Sigmoid colon (tissue), 7 donors: Measurements from ENCODE around the gene CTSO. TPM values are rescaled to one million over a fixed set of nuclear protein-coding genes. Genes with fewer than 3 reads are reported as not detected.

Experiments used
- DNase-seq: peaks from one replicate; pipeline ENCODE4 v3.0.0-alpha.2; 2019
- H3K27ac ChIP-seq, 4 donors: fragments of 200-600 bp; sonication (generic); one replicate each; pipeline ENCODE4 v1.5.1; 2016 to 2019; ENCODE audit warnings: mild to moderate bottlenecking in 1 of 4
- H3K27me3 ChIP-seq, 3 donors: fragments of 200-600 bp; sonication (generic); one replicate each; pipeline ENCODE4 v1.5.1; 2019; ENCODE audit warnings: mild to moderate bottlenecking in 1 of 3
- H3K36me3 ChIP-seq, 4 donors: fragments of 200-600 bp; sonication (generic); one replicate each; pipeline ENCODE4 v1.5.1; 2016 to 2019
- H3K4me1 ChIP-seq, 4 donors: fragments of 200-600 bp; sonication (generic); one replicate each; pipeline ENCODE4 v1.5.1; 2017 to 2019
- H3K4me3 ChIP-seq, 4 donors: fragments of 200-600 bp; sonication (generic); one replicate each; pipeline ENCODE4 v1.5.1; 2017 to 2019; ENCODE audit warnings: mild to moderate bottlenecking in 2 of 4, moderate library complexity in 1 of 4
- H3K9me3 ChIP-seq, 4 donors: fragments of 200-600 bp in 3 of 4; sonication (generic) in 3 of 4; one replicate each; pipeline versions ENCODE4 v1.5.1 to v1.6.1; 2013 to 2019
- EP300 ChIP-seq, 4 donors: sonication (generic); formaldehyde crosslinking; IDR thresholded peaks; one replicate each; pipeline ENCODE4 v1.6.1; 2017; ENCODE audit warnings: antibody characterized with exemption in 4 of 4
- POLR2A ChIP-seq, 2 donors: fragments of 450-650 bp; IDR thresholded peaks; one replicate each; pipeline ENCODE4 v1.6.1; 2016; ENCODE audit warnings: antibody characterized with exemption in 2 of 2, mild to moderate bottlenecking in 2 of 2, moderate library complexity in 2 of 2
- POLR2AphosphoS5 ChIP-seq, 4 donors: sonication (generic); formaldehyde crosslinking; IDR thresholded peaks; one replicate each; pipeline ENCODE4 v1.6.1; 2017; ENCODE audit warnings: antibody characterized with exemption in 4 of 4
- WGBS, 2 donors: extraction: QIAGEN DNeasy Blood & Tissue Kit; methylation state at CpG; one replicate each; pipeline ENCODE4 v1.1.7; 2013; 5-methylcytosine and 5-hydroxymethylcytosine counted together
- intact Hi-C: fragments of 100-400 bp; cut with DNase I; formaldehyde crosslinking; loops from one replicate; pipeline ENCODE4 v1.15.1; 2023
- polyA plus RNA-seq, 3 donors: library from polyadenylated mRNA; stranded (reverse); fragments of 200-250 nt; gene quantifications; one replicate each; pipeline ENCODE4 v1.2.3, GENCODE V29; 2013
- total RNA-seq, 4 donors: library from RNA; depleted of rRNA; stranded (reverse); fragments of >200 nt; gene quantifications; one replicate each; pipeline ENCODE4 v1.1.0, GENCODE V29; 2016
- TF ChIP-seq, protein P1 (sequence below), 4 experiments: fragments of 450-650 bp in 3 of 4; fragments of 200-600 bp in 1 of 4; IDR thresholded peaks; one replicate each; pipeline ENCODE4 v1.5.1; 2016 to 2019; ENCODE audit warnings: antibody characterized with exemption in 4 of 4, mild to moderate bottlenecking in 3 of 4, moderate library complexity in 2 of 4
- donor health status: healthy with polysubstance abuse.
- donor health status: Bipolar disorder and iron deficiency.
- donor health status: healthy.

Gene CTSO
- total and polyA plus RNA-seq, 7 donors, result 2.1 to 41.4 (median 26.0) TPM

DNA sequence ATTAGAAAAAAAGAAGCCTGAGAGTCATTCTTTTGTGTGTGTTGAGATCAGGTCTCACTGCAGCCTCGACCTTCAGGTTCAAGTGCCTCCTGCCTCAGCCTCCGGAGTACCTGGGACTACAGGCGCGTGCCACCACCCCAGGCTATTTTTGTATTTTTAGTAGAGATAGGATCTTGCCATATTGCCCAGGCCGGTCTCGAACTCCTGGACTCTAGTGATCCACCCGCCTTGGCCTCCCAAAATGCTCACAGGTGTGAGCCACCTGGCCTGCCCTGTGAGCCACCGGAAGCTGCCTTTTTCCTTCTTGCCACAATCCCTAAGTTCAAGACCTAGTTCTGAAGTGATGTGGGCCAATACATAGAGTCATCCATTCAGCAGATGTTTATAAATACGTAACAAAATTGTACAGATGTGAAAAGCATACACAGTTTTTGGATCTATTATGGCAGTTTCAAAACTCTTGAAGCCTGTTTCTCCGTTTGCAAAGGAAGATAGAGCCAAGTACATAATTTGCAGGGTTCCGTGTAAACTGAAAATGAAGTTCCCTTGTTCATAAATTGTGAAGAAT lies 536 bp upstream of the CTSO start:
- 72 to 78% methylated on average over 11 of the region's 11 CpGs for WGBS, 2 donors
- H3K36me3 ChIP-seq, result no peaks in the 10 kb centered on the region
- peaks cover 0 to 25% (median 22%) of the 10 kb centered on the region in 4 donors for H3K4me1 ChIP-seq
- intact Hi-C loops, result loop anchor here (1.0 to 10.0 kb wide), 5 partner anchors 145 to 1091 kb away; partner anchors contain the start of gene GUCY1A1
- H3K27me3 ChIP-seq, result no peaks in the 10 kb centered on the region
- peak overlapping the region; percentile 71 to 90 (median 80) for H3K4me3 ChIP-seq
- TF ChIP-seq EP300 (IDR thresholded peaks at IDR 0.05), result no peak
- TF ChIP-seq, protein P1, sequence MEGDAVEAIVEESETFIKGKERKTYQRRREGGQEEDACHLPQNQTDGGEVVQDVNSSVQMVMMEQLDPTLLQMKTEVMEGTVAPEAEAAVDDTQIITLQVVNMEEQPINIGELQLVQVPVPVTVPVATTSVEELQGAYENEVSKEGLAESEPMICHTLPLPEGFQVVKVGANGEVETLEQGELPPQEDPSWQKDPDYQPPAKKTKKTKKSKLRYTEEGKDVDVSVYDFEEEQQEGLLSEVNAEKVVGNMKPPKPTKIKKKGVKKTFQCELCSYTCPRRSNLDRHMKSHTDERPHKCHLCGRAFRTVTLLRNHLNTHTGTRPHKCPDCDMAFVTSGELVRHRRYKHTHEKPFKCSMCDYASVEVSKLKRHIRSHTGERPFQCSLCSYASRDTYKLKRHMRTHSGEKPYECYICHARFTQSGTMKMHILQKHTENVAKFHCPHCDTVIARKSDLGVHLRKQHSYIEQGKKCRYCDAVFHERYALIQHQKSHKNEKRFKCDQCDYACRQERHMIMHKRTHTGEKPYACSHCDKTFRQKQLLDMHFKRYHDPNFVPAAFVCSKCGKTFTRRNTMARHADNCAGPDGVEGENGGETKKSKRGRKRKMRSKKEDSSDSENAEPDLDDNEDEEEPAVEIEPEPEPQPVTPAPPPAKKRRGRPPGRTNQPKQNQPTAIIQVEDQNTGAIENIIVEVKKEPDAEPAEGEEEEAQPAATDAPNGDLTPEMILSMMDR (IDR thresholded peaks at IDR 0.05), result no peak
- TF ChIP-seq POLR2AphosphoS5 (IDR thresholded peaks at IDR 0.05), result no peak
- no peak for TF ChIP-seq POLR2A (IDR thresholded peaks at IDR 0.05)
- DNase-seq, result peak; percentile 65
- peak overlapping the region; percentile 96 to 99 (median 98) for H3K27ac ChIP-seq
- no peaks in the 10 kb centered on the region for H3K9me3 ChIP-seq

DNA sequence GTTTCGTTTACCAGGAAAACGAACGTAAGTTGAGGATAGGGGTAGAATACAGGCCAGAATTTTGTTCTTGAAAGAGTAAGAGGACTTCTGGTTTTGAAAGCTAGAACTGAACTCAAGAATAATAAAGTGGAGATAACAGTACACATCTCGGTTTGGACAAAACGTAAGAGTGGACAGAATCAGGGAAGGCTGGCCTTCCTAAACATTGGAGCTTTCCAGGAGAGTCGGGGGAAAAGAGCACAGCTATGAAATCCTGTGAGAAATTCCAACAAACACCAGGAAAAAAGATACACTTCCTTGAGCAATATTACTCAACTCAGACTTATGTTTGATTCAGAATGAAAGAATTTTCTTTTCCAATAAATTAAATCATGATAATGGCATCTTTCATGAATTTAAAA lies 1.2 kb downstream of the CTSO start:
- no peaks in the 10 kb centered on the region for H3K9me3 ChIP-seq
- intact Hi-C loops, result loop anchor here (2.0 to 10.0 kb wide), 4 partner anchors 190 to 1092 kb away; partner anchors contain the start of gene GUCY1A1
- no peaks in the 10 kb centered on the region for H3K27me3 ChIP-seq
- H3K36me3 ChIP-seq, result no peaks in the 10 kb centered on the region
- H3K4me1 ChIP-seq, result peaks cover 0 to 25% (median 22%) of the 10 kb centered on the region in 4 donors
- WGBS, 2 donors, result 63 to 65% methylated on average over 6 of the region's 6 CpGs
- peak overlapping the region; percentile 96 to 99 (median 98) for H3K27ac ChIP-seq
- H3K4me3 ChIP-seq, result peak overlapping the region in 2 of 4 donors; percentile 72 to 89
- DNase-seq, result no peak
- TF ChIP-seq EP300 (IDR thresholded peaks at IDR 0.05) (no peak), POLR2A (IDR thresholded peaks at IDR 0.05) (no peak), POLR2AphosphoS5 (IDR thresholded peaks at IDR 0.05) (no peak)
- TF ChIP-seq, protein P1 (IDR thresholded peaks at IDR 0.05), result no peak

DNA sequence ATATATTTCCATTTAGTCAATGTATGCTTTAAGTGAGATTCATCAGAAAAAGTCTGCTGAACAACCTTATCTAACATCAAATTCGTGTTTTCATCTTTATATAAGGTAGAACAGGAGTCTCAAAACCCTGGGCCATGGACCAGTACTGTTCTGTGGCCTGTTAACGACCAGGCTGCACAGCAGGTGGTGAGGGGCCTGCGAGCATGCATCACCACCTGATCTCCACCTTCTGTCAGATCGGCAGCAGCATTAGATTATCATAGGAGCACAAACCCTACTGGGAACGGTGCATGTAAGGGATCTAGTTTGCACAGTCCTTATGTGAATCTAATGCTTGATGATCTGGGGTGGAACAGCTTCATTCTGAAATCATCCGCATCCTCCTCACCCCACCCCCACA lies 3.2 kb downstream of the CTSO start:
- intact Hi-C loops, result loop anchor here (5.0 to 10.0 kb wide), 3 partner anchors 188 to 1094 kb away; partner anchors contain the start of gene GUCY1A1
- Histone ChIP-seq H3K27ac (no peak overlapping the region), H3K4me1 (peaks cover 0 to 25% (median 22%) of the 10 kb centered on the region in 4 donors), H3K4me3 (no peak overlapping the region), H3K36me3 (no peaks in the 10 kb centered on the region), H3K9me3 (no peaks in the 10 kb centered on the region), H3K27me3 (no peaks in the 10 kb centered on the region)
- TF ChIP-seq EP300 (IDR thresholded peaks at IDR 0.05) (no peak), POLR2AphosphoS5 (IDR thresholded peaks at IDR 0.05) (no peak), POLR2A (IDR thresholded peaks at IDR 0.05) (no peak)
- TF ChIP-seq, protein P1 (IDR thresholded peaks at IDR 0.05), result no peak
- 87 to 93% methylated on average over 6 of the region's 6 CpGs for WGBS, 2 donors
- no peak for DNase-seq

DNA sequence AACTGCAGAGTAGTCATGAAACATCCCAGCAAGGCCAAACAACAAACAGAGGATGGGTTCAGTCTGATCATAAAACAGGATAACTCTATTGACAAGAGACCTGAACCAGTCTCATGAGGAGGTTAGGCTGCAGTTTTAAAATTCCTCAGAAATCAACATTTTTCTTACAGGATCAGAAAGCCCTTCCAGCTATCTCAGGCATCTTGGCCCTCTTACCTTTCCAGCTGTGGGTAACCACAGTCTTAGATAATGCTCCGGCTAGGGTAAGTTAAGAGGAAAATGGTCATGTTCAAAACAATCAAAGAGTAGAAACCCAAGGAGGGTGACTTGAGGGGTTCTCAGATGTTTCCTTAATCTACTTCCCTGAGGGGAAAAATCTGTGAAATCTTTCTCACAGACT lies 5.1 kb downstream of the CTSO start:
- Histone ChIP-seq H3K9me3 (no peaks in the 10 kb centered on the region), H3K27ac (no peak overlapping the region), H3K4me3 (no peak overlapping the region), H3K36me3 (no peaks in the 10 kb centered on the region), H3K4me1 (peaks cover 0 to 12% (median 10%) of the 10 kb centered on the region in 4 donors), H3K27me3 (no peaks in the 10 kb centered on the region)
- no peak for DNase-seq
- 79 to 86% methylated on average over 1 of the region's 1 CpG for WGBS, 2 donors
- intact Hi-C loops, result no loop called here
- TF ChIP-seq POLR2AphosphoS5 (IDR thresholded peaks at IDR 0.05) (no peak), EP300 (IDR thresholded peaks at IDR 0.05) (no peak), POLR2A (IDR thresholded peaks at IDR 0.05) (no peak)
- TF ChIP-seq, protein P1 (IDR thresholded peaks at IDR 0.05), result no peak
